Uterus (tissue), 2 donors: ENCODE data around the gene CORO1C.

Experiments used
- POLR2A ChIP-seq, 2 donors: fragments of 450-650 bp; IDR thresholded peaks; one replicate each; pipeline ENCODE4 v1.6.1; 2016; ENCODE audit warnings: antibody characterized with exemption in 2 of 2, mild to moderate bottlenecking in 1 of 2, moderate library complexity in 1 of 2
- TF ChIP-seq, protein P1 (sequence below), 4 experiments: fragments of 200-600 bp in 2 of 4; fragments of 450-650 bp in 2 of 4; sonication (generic) in 2 of 4; IDR thresholded peaks; one replicate each; pipeline ENCODE4 v1.5.1; 2016 to 2019; ENCODE audit warnings: antibody characterized with exemption in 4 of 4, mild to moderate bottlenecking in 2 of 4, moderate library complexity in 1 of 4

DNA sequence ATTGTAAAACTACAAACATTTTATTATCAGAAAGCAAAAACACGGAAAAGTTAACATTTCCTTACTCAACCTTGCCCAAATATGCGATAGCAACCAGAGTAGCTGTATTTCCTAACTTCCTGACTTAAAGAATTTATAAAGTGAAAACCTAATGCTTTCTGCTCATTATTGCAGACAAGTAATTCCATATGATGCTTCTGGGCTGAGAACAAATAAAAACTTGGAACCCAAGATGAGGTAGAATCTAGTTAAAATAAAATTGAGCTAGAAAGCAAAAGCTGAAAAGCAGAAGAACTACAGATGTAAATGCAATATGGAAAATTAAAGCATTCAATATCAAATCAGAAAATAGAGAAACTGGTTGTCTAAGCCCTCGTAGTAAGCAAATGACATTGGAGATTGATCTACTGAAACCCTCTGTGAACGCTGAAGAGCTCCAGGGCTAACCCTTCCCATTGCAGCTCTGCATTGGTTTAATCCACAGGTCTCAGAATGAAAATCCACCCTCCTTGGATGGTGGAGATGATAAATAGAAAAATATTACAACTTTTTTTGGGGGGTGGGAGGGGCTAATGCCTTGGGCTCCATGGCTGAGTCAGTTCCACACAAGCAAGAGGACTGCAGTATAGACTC, 40.7 kb downstream of the CORO1C start:
- TF ChIP-seq, protein P1, sequence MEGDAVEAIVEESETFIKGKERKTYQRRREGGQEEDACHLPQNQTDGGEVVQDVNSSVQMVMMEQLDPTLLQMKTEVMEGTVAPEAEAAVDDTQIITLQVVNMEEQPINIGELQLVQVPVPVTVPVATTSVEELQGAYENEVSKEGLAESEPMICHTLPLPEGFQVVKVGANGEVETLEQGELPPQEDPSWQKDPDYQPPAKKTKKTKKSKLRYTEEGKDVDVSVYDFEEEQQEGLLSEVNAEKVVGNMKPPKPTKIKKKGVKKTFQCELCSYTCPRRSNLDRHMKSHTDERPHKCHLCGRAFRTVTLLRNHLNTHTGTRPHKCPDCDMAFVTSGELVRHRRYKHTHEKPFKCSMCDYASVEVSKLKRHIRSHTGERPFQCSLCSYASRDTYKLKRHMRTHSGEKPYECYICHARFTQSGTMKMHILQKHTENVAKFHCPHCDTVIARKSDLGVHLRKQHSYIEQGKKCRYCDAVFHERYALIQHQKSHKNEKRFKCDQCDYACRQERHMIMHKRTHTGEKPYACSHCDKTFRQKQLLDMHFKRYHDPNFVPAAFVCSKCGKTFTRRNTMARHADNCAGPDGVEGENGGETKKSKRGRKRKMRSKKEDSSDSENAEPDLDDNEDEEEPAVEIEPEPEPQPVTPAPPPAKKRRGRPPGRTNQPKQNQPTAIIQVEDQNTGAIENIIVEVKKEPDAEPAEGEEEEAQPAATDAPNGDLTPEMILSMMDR (IDR thresholded peaks at IDR 0.05) = no peak
- no peak for TF ChIP-seq POLR2A (IDR thresholded peaks at IDR 0.05)
